HG02678 (cell line): ENCODE data around the gene PRKCSH.
"Not testable (repeated sequence)": the region's sequence is repeated elsewhere in the genome, so short reads cannot be mapped to it uniquely, and the experiment has no call there.

ENCODE experiments used
- ATAC-seq: cut with Tn5 transposase; IDR thresholded peaks from one replicate; pipeline ENCODE4 v1.9.1; 2021; ENCODE audit warnings: mild to moderate bottlenecking, moderate library complexity; ENCODE audit not compliant: unreplicated experiment

The PRKCSH gene

GRCh38 chr19:11420429-11421370, 14.7 kb upstream of the PRKCSH start:
- no peak for ATAC-seq

- peak; percentile 34 for ATAC-seq
Observed at GRCh38 chr19:11421371-11422098, 13.9 kb upstream of the PRKCSH start.

- ATAC-seq = peak; percentile 59
Observed at GRCh38 chr19:11422163-11423065, 13.0 kb upstream of the PRKCSH start.

- no peak for ATAC-seq
Observed at GRCh38 chr19:11423164-11423790, 12.2 kb upstream of the PRKCSH start.

DNA sequence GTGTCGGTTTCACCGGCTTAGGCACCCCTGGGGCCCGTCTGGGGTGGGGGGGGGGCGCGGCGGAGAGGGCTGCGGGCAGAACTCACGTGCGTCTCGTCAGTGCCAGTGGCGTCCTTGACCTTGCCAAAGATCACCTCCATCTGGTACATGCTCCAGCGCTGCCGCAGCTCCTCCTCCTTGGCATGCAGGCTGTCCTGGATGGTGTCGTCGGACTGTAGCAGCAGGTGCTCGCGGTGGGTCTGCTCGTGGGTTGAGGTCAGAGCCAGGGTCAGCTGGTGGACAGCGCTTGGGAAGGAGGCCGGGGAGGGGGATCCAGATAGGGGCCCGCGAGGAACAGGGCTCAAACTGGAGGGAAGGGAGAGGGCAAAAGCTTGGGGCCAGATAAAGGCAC, 11.6 kb upstream of the PRKCSH start:
- no peak for ATAC-seq

DNA sequence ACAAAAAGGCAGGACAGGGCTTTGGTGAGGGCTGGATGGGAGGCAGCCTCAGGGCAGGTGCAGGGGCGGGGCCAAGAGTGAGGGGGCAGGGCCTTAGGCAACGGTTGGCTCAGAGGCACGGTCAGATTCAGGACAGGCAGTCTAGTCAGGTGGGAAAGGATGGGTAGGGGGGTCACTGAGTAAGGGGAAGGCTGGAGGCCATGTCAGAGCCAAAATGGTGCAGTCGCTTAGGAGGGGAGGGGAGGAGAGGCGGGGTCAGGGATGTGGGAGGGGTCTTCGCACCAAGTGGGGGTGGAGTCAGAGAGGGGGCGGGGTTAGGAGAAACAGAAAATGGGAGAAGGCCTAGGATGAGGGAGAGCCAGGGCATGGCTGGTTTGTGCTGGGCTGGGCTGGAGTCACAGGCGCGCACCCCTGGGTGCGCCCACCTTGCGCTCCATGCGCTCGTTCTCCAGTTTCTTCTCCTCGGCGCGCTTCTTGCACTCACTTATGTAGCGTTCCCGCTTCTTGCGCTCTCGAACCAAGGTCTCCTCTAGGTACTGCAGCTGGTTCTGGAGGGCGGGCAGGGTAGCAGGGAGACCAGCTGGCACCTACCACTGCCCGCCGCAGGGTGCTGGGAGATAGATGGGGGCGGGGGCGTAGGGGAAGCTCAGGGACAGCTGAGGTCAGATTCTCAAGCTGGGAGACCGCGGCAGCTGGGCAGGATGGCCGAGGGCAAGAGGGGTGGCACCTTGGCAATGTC, 9.5 kb upstream of the PRKCSH start:
- ATAC-seq = no peak

- ATAC-seq = no peak
Observed at GRCh38 chr19:11426656-11427055, 8.8 kb upstream of the PRKCSH start.

DNA sequence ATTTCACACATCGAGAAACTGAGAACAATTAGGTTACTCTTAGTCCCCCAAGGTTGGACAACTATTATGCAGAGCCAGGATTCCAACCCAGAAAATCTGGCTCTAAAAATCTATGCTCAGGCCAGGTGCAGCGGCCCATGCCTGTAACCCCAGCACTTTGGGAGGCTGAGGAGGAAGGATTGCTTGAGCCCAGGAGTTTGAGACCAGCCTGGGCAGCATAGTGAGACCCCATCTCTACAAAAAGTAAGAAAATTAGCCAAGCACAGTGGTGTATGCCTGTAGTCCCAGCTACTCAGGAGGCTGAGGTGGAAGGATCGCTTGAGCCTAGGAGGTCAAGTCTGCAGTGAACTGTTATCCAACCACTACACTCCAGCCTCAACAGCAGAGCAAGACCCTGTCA, 1.9 kb upstream of the PRKCSH start:
- ATAC-seq = not testable (repeated sequence)

DNA sequence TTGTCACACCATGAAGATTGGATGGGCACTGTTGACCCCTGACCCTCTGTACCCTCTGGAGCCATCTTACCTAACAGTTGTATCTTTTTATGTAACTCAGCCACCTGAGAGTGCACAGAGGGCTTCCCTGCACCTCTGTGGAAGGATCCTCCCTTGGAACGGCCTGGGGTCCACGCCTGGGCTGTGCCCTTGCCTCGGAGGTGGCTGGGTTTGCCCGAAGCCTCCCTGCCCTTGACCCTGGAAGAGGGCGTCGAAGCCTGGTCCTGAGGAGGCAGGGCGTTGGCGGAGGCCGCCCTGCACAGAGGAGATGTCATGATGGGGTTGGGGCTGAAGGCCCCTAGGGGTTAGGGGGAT, 755 bp upstream of the PRKCSH start:
- ATAC-seq = peak; percentile 4

DNA sequence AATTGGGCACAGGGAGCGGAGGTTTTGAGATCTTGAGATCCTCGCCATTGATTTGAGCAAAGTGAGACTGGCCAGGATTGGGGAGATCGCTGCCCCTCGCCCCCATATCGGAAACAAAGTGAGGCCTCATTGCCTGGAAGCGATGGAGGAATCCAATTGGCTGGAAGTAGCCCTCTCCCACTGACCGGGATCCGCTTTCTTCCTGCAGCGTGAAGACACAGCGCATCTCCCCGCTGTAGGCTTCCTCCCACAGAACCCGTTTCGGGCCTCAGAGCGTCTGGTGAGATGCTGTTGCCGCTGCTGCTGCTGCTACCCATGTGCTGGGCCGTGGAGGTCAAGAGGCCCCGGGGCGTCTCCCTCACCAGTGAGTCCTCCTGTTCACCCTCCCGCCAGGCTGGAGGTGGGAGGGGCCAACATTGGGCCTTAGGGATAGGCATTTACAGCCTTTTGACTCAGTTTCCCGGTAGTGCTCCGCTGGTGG, 438 bp downstream of the PRKCSH start:
- no peak for ATAC-seq

DNA sequence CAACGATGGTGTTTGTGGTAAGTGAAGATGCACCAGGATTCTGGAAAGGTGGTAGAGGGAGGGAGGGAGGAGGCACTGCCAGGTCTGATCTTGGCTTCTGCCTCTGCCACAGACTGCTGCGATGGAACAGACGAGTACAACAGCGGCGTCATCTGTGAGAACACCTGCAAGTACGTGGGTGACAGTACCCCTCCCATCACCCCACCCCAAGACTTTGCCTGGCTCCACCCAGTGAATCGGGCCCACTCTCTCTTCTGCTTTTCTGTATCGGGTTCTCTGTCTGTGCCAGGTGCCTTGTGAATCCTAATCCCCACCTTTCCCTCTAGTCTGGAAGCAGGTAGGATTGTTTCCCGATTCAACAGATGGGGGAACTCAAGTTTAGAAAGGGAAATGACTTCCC, 2.5 kb downstream of the PRKCSH start:
- no peak for ATAC-seq

- ATAC-seq = no peak
Observed at GRCh38 chr19:11444059-11444458, 8.6 kb downstream of the PRKCSH start.

- no peak for ATAC-seq
Observed at GRCh38 chr19:11445141-11445540, 9.7 kb downstream of the PRKCSH start.

- no peak for ATAC-seq
Observed at GRCh38 chr19:11446271-11446651, 10.8 kb downstream of the PRKCSH start.

GRCh38 chr19:11446652-11447301, 11.3 kb downstream of the PRKCSH start:
- ATAC-seq = no peak

- no peak for ATAC-seq
Observed at GRCh38 chr19:11447347-11448262, 12.2 kb downstream of the PRKCSH start.

DNA sequence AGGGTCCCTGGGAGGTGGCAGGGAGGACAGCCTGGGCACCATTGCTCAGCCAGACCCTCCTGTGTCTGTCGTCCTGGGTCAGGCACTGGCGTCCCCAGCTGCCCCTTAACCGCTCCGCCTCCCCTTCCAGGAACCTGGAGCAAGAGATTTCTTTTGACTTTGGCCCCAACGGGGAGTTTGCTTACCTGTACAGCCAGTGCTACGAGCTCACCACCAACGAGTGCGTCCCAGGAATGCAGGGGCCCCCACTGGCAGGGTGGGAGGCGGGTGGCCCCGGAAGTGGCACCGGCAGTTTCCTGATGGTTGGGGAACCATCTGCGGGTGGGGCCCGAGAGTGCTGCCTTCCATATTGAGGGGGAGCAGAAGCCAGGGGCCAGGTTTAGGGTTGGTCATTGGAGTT, 13.0 kb downstream of the PRKCSH start:
- ATAC-seq = no peak

DNA sequence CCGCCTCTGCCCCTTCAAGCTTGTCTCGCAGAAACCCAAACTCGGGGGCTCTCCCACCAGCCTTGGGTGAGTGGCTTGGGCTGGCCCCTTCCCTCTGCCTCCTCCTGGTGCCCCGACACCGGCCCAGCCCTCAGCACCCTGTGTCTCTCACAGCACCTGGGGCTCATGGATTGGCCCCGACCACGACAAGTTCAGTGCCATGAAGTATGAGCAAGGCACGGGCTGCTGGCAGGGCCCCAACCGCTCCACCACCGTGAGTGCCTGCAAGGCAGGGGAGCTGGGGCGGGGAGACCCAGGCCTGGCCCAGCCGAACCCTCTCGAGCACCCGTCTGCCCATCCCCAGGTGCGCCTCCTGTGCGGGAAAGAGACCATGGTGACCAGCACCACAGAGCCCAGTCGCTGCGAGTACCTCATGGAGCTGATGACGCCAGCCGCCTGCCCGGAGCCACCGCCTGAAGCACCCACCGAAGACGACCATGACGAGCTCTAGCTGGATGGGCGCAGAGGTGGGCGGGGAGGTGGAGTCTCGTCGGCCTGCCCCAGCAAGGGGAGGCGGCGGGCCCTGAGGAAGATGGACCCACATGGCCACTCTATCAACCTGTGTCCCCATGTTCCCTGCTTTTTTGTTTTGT, 13.6 kb downstream of the PRKCSH start:
- ATAC-seq = no peak
